ENCODE data around the gene MEI4.

MEI4 gene

DNA sequence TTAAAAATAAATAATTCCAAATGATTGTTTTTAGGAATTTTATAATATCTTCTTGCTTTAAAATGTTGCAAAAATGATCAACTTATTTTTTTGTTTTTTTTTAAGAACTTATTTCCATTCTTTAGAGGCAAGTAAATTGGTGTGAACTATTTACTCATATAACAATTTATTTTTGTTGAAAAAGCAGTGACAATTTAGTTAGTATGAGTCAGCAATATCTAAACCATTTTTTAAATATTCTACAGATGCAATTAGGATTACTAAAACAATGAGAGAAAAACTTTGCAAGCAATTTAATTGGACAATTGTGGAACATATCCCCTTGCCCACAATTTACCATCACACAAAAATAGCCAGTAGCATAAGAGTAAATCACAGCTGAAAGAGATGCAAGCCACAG is 319.5 kb downstream of the MEI4 start:
- TF ChIP-seq, protein P1, sequence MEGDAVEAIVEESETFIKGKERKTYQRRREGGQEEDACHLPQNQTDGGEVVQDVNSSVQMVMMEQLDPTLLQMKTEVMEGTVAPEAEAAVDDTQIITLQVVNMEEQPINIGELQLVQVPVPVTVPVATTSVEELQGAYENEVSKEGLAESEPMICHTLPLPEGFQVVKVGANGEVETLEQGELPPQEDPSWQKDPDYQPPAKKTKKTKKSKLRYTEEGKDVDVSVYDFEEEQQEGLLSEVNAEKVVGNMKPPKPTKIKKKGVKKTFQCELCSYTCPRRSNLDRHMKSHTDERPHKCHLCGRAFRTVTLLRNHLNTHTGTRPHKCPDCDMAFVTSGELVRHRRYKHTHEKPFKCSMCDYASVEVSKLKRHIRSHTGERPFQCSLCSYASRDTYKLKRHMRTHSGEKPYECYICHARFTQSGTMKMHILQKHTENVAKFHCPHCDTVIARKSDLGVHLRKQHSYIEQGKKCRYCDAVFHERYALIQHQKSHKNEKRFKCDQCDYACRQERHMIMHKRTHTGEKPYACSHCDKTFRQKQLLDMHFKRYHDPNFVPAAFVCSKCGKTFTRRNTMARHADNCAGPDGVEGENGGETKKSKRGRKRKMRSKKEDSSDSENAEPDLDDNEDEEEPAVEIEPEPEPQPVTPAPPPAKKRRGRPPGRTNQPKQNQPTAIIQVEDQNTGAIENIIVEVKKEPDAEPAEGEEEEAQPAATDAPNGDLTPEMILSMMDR (conservative IDR thresholded peaks at IDR 0.05; ENCODE audit: low read depth, low read length) = no peak
- H3K4me3 ChIP-seq (ENCODE audit: low read depth, low read length) = no peak overlapping the region
- DNase-seq (ENCODE audit: low read depth) = no peak
